HG02623 (cell line): ENCODE measurements around the gene PRRC2B.
A peak's percentile ranks its signal among the peaks of the same experiment; 100 is the strongest.
"Not testable (repeated sequence)": the region's sequence is repeated elsewhere in the genome, so short reads cannot be mapped to it uniquely, and the experiment has no call there.

Source experiments
- ATAC-seq: cut with Tn5 transposase; IDR thresholded peaks from one replicate; pipeline ENCODE4 v1.9.1; 2021; ENCODE audit warnings: moderate library complexity; ENCODE audit not compliant: unreplicated experiment

Gene PRRC2B

DNA sequence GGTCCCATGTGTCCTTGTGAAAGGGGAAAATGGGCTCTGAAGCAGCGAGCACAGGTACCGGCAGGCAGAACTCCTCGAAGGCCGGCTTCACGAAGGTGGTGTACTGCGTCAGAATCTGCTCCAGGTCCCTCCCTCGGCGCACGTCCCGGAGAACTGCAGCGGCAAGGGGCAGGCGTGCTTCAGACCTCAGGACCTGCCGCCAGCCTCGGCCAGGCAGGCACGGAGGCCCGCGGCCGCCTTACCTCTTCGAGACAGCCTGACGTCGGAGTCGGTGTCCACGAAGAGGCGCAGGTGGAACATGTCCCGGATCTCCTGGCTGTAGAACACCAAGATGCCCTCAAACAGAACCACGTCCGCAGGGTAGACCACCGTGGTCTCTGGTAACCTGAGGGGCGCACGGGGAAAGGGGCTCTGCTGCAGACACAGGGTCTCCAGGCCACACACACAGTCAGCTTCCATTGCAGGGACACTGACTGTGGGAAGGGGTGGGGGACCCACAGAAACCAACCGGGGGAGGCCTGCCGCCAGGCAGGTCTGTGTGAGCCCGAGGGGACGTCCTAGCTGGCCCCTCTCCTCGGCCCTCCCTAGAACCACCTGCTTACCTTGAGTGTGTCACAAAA lies 135.1 kb downstream of the PRRC2B start:
- no peak for ATAC-seq

DNA sequence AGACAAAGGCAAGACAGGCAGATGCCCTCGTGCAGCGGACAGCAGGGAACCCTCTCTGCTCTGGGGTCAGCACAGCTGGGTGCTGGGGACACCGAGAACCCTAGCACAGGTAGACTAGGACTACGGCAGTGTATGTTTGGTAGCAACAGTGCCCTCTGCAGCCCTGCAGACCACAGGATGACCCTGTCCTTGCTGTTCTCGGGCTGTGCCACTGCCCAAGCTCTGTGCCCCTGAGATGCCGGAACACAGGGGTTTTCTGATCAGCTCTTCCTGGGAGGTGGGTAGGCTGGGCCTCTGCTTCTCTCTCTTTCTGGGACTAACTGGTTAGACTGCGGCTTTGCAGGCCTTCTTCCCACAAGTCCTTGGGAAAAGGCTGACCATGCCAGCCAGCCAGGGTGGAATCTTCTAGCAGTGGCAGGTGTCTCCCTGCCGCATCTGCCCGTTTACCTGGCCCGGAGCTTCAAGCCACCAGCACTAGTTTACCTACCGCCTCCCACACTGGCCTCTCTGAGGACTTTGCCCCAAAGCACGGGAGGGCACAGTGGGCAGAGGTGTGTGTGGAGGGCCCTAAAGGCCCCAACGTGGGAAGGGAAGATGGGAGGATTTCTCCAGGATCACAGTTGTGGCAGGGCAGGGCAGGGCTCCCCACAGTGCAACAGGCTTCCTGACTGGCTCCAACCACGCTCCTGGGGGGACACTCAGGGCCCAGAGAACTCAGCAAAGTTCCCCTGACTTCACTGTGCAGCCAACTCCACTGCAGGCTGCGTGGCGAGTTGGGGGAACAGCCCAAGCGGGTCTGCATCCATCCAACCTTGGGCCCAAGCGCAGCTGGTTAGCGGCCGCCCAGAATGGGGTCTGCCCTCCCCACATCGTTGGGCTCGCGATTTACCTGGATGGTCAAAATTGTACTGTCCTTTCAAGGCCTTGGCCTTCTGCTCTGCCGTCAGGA lies 136.0 kb downstream of the PRRC2B start:
- no peak for ATAC-seq

DNA sequence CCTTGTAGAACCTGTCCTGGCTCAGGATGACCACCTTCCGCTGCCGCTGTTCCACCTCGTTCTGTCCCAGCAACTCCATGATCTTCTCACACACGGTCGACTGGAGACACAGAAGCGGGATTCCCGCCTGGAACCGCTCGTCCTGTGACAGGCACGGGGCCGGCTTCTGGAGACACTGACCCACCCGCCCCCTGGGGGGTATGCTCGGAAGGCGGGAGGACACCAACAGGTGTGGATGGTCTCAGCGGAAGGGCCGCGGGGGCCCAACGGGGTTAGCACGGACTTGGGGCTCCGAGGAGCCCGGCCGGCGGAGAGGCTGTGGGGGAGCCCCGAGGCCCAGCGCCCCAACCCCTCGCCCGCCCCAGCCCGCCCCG lies 136.6 kb downstream of the PRRC2B start:
- ATAC-seq, result peak; percentile 19

DNA sequence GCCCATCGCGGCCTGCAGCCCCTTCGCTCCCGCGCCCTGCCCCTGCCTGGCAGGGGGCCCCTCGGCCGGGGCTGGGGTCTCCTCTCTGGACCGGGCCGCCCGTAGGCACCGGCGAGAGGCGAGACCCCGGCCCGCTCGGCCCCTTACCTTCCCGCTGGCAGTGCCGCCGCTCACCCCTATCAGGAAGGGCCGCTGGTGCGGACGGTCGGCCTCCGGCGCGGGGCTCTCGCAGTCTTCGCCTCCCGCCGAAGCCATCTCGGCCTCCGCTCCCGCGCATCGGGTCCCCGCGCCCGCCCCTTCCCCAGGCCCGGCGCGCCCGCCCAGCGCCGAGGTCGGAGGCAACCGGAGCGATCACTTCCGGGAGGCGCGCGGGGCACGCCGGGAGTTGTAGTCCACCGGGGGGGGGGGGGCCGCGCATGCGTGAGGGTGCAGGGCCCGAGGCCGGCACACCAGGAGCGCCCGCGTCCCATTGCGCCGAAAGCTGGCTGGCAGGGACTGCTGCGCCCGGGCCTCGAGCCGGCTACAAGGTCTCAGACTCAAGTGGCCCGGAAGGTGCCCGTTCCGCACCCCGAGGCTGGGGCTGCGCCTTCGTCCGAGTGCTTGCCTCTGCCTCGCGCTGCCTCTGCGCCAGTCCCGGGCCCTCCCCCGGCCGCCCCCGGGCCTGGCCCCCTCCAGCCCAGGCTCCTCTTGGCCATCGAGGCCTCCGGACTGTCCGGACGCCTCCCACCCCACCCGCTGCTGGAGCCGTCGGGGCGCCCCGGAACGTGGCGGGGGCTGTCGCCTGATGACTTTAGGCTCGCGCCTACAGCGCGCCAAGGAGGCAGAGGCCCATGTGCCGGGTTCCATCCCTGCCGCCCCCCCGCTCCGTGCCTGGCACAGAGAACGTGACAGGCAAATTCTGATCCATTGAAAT lies 137.3 kb downstream of the PRRC2B start, which contains the start of gene UCK1:
TSS of gene UCK1 (minus strand) at position 344 of the 913 bp plus-strand sequence. CDS start at position 255, 89 bp downstream.
- peak; percentile 82 for ATAC-seq

DNA sequence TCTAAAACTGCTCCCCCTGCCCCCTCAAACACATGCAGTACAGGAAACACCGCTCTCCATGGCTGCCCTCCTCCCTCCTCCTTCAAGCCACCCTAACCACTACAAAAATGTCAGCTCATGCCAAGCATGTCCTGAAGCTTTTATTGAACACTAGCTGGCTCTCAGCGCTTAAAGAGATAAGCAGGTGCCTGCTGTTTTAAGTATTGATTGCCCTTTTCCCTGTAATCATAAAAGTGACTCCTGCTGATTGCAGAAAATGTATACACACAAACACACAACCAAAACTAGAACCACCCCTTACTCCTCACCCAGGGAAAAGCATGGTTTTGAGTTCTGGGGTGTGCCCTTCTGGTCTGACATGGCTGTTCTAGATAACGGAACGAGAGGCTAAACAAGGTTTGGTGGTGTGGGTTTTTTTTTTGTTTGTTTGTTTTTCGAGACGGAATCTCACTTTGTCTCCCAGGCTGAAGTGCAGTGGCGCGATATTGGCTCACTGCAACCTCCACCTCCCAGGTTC lies 140.9 kb downstream of the PRRC2B start:
- no peak for ATAC-seq

DNA sequence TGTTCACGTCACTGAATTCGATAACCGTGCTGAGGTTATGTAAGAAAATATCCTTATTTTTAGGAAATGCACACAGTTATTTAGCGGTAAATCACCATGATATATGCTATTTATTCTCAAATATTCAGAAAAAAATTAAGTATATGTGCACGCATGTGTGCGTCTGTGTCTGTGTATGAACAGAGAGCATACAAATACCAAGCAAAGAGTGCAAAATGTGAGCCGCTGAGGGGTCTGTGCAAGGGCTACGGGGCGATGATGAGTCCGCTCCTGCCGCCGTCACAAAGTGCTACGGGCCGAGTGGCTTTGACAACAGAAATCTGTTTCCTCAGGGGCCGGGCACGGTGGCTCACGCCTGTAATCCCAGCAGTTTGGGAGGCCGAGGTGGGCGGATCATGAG lies 144.1 kb downstream of the PRRC2B start:
- no peak for ATAC-seq

DNA sequence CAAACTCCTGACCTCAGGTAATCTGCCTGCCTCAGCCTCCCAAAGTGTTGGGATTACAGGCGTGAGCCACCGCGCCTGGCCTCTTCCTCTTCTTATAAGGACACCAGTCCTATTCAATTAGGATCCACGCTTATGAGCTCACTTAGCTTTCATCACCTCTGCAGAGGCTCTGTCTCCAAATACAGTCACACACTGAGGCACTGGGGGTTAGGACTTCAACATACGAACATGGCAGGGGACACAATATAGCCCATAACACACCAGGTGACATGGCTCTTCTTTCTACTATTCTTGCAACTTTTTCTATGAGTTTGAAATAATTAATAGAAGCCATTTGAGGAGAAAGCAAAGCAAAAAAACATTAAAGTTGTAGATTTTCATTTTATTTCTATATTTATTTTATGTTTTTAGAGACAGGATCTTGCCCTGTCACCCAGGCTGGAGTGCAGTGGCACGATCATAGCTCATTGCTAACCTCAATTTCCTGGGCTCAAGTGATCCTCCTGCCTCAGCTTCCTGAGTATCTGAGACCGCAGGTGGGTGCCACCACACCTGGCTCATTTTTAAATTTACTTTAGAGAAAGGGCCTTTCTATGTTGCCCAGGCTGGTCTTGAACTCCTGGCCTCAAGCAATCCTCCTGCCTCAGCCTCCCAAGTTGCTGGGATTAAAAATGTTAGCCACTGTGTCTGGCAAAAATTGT lies 145.5 kb downstream of the PRRC2B start:
- ATAC-seq, result no peak

DNA sequence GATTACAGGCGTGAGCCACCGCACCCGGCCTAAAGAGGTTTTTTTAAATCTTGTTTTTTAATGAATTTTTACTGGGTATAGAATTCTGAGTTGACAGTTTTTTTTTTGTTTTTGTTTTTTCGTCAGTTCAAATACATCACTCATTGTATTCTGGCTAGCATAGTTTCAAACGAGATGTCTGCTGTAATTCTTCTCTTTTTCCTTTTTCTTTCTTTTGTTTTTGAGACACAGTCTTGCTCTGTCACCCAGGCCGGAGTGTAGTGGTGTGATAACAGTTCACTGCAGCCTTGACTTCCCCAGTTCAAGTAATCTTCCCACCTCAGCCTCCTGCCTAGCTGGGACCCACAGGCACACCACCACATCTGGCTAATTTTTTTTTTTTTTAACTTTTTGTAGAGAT lies 149.3 kb downstream of the PRRC2B start:
- no peak for ATAC-seq

DNA sequence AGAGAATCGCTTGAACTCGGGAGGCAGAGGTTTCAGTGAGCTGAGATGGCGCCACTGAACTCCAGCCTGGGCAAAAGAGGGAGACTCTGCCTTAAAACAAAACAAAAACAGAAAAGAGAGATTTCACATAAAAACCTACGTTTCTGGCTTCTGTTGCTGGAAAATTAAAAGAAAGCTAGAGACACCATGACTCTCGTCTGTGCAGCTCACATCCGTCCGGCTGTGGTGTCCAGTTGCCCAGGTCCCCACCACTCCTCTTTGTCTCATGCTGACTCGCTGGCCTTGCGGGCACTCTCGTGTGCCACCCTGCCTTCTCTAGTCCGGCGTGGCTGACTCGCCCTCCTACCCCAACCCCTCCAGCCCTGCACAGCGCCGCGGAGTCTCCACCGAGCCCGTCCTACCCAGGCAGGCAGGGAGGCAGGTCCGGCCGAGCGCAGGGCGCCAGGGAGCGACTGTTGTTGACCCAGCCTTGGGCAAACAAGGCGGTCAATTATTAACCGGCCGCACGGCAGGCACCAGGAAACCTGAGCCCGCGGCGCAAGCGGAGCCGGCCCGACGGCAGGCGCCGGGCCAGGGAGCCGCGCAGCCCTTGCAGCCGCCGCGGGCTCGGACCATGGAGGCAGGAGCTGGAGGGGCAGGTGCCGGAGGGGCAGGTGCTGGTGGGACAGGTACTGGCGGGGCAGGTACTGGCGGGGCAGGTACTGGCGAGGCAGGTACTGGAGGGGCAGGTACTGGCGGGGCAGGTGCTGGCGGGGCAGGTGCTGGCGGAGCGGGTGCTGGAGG lies 151.3 kb downstream of the PRRC2B start, which contains the start of gene PRRT1B:
TSS of gene PRRT1B (plus strand) at position 521 of the 783 bp plus-strand sequence. CDS start at position 614, 93 bp downstream.
- ATAC-seq, result no peak

DNA sequence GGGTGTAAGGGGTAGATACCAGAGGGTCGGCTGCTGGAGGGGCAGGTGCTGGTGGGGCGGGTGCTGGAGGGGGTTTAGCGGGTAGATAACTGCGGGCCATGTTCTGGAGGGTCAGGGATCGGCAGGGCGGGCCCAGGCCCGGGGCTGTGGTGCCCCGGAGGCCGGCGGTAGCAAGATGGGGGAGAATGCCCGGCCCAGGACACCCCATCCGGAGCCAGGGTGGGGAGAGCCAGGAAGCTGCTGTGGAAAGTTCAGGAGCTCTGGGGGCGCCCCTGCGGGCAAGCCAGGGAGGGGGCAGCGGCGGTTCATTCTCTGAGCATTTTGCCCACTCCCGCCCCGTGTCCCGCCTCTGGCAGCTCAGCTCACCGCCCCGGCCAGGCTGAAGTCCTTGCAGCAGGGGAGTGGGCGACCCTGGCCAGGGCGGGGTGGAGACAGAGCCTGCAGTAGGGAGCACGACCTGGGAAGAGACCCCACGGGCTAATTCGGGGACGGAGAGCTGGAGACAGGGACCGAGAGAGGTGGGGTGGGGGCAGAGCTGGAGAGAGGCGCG lies 152.0 kb downstream of the PRRC2B start:
- no peak for ATAC-seq

DNA sequence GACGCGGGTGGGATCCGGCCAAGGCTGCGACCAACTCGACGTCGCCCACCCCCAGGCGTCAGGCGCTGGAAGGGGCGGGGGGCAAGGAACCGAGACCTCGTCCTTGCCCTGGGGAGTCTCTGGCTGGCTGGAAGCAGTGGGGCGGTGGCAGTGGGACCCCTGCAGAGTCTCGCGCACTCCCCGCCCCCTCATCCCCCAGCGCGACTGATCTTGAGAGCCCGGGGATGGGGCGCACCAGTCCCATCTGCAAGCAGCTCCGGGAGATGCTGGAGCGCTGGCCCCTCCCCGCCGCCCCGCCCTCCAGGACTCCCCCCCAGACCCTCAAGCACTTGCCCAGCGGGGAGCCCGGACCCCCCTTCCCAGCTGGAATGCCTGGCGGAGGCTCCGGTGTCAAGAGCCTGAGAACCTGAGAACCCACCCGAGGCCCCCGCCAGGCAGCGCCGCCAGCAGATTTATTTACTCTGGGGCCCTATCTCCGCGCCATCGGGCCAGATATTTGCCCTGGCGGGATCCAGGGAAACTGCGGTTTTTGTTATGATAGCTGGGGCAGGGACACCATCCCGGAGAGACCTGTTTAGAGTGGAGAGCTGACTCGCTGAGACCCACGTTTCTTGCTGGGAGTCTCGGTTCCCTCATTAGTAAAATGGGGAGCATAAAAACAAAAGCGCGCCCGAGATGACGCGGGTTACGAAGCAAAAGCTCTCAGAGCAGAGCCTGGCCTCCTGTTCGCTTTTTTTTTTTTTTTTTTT lies 152.6 kb downstream of the PRRC2B start:
- ATAC-seq, result no peak

DNA sequence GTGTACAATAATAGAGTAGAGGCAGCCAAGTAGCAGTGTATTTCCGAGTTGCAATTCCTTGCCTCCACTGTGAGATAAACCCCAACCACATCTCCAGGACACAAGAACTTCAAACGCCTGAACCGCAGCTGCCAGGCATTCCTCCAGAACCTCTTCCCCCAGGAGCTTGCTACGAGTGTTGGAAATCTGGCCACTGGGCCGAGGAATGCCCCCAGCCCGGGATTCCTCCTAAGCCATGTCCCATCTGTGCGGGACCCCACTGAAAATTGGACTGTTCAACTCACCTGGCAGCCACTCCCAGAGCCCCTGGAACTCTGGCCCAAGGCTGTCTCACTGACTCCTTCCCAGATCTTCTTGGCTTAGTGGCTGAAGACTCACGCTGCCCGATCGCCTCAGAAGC lies 155.3 kb downstream of the PRRC2B start:
- not testable (repeated sequence) for ATAC-seq
